Measurements from ENCODE around the gene RAB40AL. TPM values are rescaled to one million over a fixed set of nuclear protein-coding genes. Genes with fewer than 3 reads are reported as not detected.

RAB40AL gene
- total and polyA plus RNA-seq, 2 of the 8 experiments (the other 6 are each of a cell fraction or from before 2014, with no cell fraction given) = 0.27 to 0.30 TPM

GRCh38 chrX:102983205-102983604, 46.1 kb downstream of the RAB40AL start:
- H3K79me1 ChIP-seq (ENCODE audit: low read depth, low read length) = no peaks in the 10 kb centered on the region
- TF ChIP-seq, protein P1, sequence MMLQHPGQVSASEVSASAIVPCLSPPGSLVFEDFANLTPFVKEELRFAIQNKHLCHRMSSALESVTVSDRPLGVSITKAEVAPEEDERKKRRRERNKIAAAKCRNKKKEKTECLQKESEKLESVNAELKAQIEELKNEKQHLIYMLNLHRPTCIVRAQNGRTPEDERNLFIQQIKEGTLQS (IDR thresholded peaks at IDR 0.05; ENCODE audit: insufficient read depth, low read depth, low read length) = no peak
- TF ChIP-seq TCF12 (IDR thresholded peaks at IDR 0.05; ENCODE audit: low read depth, low read length) (no peak), MAFK (IDR thresholded peaks at IDR 0.05; ENCODE audit: low read depth, low read length) (no peak), ATF2 (IDR thresholded peaks at IDR 0.05; ENCODE audit: low read length) (no peak)

More at GRCh38 chrX:102983205-102983604, 46.1 kb downstream of the RAB40AL start:
- Histone ChIP-seq H2BK120ac (replicated peaks; ENCODE audit: low read depth, low read length) (no peak overlapping the region), H3K4me3 (ENCODE audit: extremely low read depth in 1 of 4, insufficient read depth in 2 of 4, low read depth in 3 of 4, low read length in 4 of 4) (no peak overlapping the region), H4K91ac (replicated peaks; ENCODE audit: insufficient read length, low read length) (no peak overlapping the region), H3K23ac (ENCODE audit: insufficient read length) (no peak overlapping the region), H3K18ac (ENCODE audit: extremely low read depth, low read length) (no peak overlapping the region), H3K4ac (replicated peaks; ENCODE audit: insufficient read length, low read depth, low read length) (no peak overlapping the region), H2BK20ac (ENCODE audit: low read length) (no peak overlapping the region), H4K20me1 (replicated peaks in 1 of 2; ENCODE audit: control insufficient read depth in 1 of 2, insufficient read depth in 2 of 2, low read length in 2 of 2) (no peaks in the 10 kb centered on the region), H2AK5ac (ENCODE audit: low read depth, low read length) (no peak overlapping the region), H2AFZ (ENCODE audit: low read length) (no peak overlapping the region), H3K4me1 (replicated peaks in 1 of 4; ENCODE audit: control insufficient read depth in 3 of 4, insufficient read depth in 4 of 4, low read length in 3 of 4) (no peaks in the 10 kb centered on the region), H3K36me3 (ENCODE audit: control insufficient read depth in 2 of 4, insufficient read depth in 4 of 4, low read length in 3 of 4) (no peaks in the 10 kb centered on the region), H4K8ac (ENCODE audit: extremely low read depth, insufficient read depth, low read length) (no peak overlapping the region), H4K5ac (ENCODE audit: insufficient read length, low read depth, low read length) (no peak overlapping the region), H3K27ac (ENCODE audit: low read depth, low read length) (no peak overlapping the region), H3K9me3 (ENCODE audit: insufficient read depth in 2 of 2, low read depth in 1 of 2, low read length in 1 of 2) (no peaks in the 10 kb centered on the region), H3K23me2 (ENCODE audit: low read depth, low read length) (no peaks in the 10 kb centered on the region), H3K14ac (ENCODE audit: insufficient read length) (no peak overlapping the region), H3K56ac (replicated peaks; ENCODE audit: insufficient read length, low read depth, low read length) (no peak overlapping the region), H3K9ac (replicated peaks in 1 of 4; ENCODE audit: extremely low read depth in 1 of 4, low read depth in 3 of 4, low read length in 3 of 4) (no peak overlapping the region), H3K27me3 (replicated peaks in 1 of 4; ENCODE audit: control insufficient read depth in 3 of 4, extremely low read depth in 1 of 4, insufficient read depth in 3 of 4, low read length in 3 of 4) (no peaks in the 10 kb centered on the region), H3K4me2 (ENCODE audit: insufficient read depth in 1 of 2, low read depth in 2 of 2, low read length in 2 of 2) (no peak overlapping the region), H2BK5ac (ENCODE audit: low read depth, low read length) (no peak overlapping the region), H2BK12ac (ENCODE audit: low read depth, low read length) (no peak overlapping the region), H3K79me2 (ENCODE audit: control insufficient read depth in 1 of 2, insufficient read depth in 2 of 2, low read length in 2 of 2) (no peaks in the 10 kb centered on the region), H2BK15ac (ENCODE audit: low read length) (no peak overlapping the region)
- ChIA-PET CTCF (ENCODE audit: partially characterized antibody) (no interaction called here), POLR2A (ENCODE audit: partially characterized antibody) (no interaction called here)
- 92% methylated on average over 2 of the region's 2 CpGs; no CpG with 5 or more reads in 1 of the 2 experiments for WGBS, 2 experiments (ENCODE audit: extremely low coverage in 1 of 2, insufficient coverage in 1 of 2, insufficient read length in 1 of 2, insufficient replicate concordance in 2 of 2, low coverage in 1 of 2, low lambda C conversion rate in 2 of 2, missing lambda C conversion rate in 1 of 2)
- DNase-seq (ENCODE audit: low read depth in 1 of 2, low spot score in 2 of 2) (no peak), FAIRE-seq (no peak)

All from H1 (cell line).